Spinal cord (tissue), 10 donors: ENCODE data around the gene LENG8. TPM values are rescaled to one million over a fixed set of nuclear protein-coding genes. Genes with fewer than 3 reads are reported as not detected.
"Not testable (repeated sequence)": the region's sequence is repeated elsewhere in the genome, so short reads cannot be mapped to it uniquely, and the experiment has no call there.

Experiments
- DNase-seq, 6 donors: peaks; one replicate each; pipeline versions ENCODE4 v3.0.0 to v3.0.0-alpha.2; 2013 to 2015; ENCODE audit warnings: low spot score in 6 of 6, low read depth in 4 of 6
- H3K27ac ChIP-seq: one replicate; pipeline ENCODE4 v1.5.1; 2013; ENCODE audit warnings: low read depth, low read length, control low read depth
- H3K27me3 ChIP-seq: one replicate; pipeline ENCODE4 v1.6.1; 2013; ENCODE audit warnings: low read length; ENCODE audit not compliant: control insufficient read depth, insufficient read depth
- H3K36me3 ChIP-seq: one replicate; pipeline ENCODE4 v1.6.1; 2013; ENCODE audit warnings: low read length; ENCODE audit not compliant: control insufficient read depth, insufficient read depth
- H3K4me1 ChIP-seq: one replicate; pipeline ENCODE4 v1.6.1; 2013; ENCODE audit warnings: low read length; ENCODE audit not compliant: control insufficient read depth, insufficient read depth
- H3K4me3 ChIP-seq: one replicate; pipeline ENCODE4 v1.5.1; 2013; ENCODE audit warnings: low read depth, low read length, control low read depth
- H3K9me3 ChIP-seq: one replicate; pipeline ENCODE4 v1.6.1; 2013; ENCODE audit warnings: low read length; ENCODE audit not compliant: control insufficient read depth, insufficient read depth
- WGBS: methylation state at CpG from one replicate; pipeline ENCODE4 v1.1.5; 2013; ENCODE audit warnings: missing lambda C conversion rate; ENCODE audit not compliant: insufficient coverage; 5-methylcytosine and 5-hydroxymethylcytosine counted together
- polyA plus RNA-seq, 2 donors: library from polyadenylated mRNA; unstranded; fragments of 120-200 nt; gene quantifications; one replicate each; pipeline ENCODE4 v1.2.1, GENCODE V29; 2013; ENCODE audit not compliant: insufficient read length in 2 of 2
- small RNA-seq: library from RNA; depleted of rRNA; stranded (forward); fragments of <200 nt; gene quantifications from one replicate; pipeline ENCODE3, GENCODE V24; 2014; ENCODE audit warnings: low replicate concordance
- total RNA-seq, 2 donors: library from RNA; depleted of rRNA in 1 of 2; stranded (reverse); fragments of 120-200 nt in 1 of 2; fragments of >200 nt in 1 of 2; gene quantifications; one replicate each; pipeline versions ENCODE4 v1.2.3 to v1.2.4, GENCODE V29; 2013 to 2014
- donor health status: healthy.

The LENG8 gene
- total and polyA plus RNA-seq, 4 donors, result 25.3 to 269 (median 126) TPM

GRCh38 chr19:54507038-54507717 is 58.2 kb downstream of the LENG8 start:
- 68% methylated on average over 4 of the region's 15 CpGs for WGBS
- not testable (repeated sequence) for DNase-seq

GRCh38 chr19:54507824-54508223 is 58.8 kb downstream of the LENG8 start:
- H3K9me3 ChIP-seq, result no peaks in the 10 kb centered on the region
- H3K27me3 ChIP-seq, result no peaks in the 10 kb centered on the region
- 78% methylated on average over 8 of the region's 12 CpGs for WGBS

More at GRCh38 chr19:54507038-54507717, 58.2 kb downstream of the LENG8 start:
- not testable (repeated sequence) for H3K4me3 ChIP-seq, H3K9me3 ChIP-seq, H3K27ac ChIP-seq, H3K4me1 ChIP-seq, H3K27me3 ChIP-seq, H3K36me3 ChIP-seq

GRCh38 chr19:54508487-54508886 is 59.5 kb downstream of the LENG8 start:
- not testable (repeated sequence) for H3K4me1 ChIP-seq, DNase-seq, H3K36me3 ChIP-seq, H3K4me3 ChIP-seq, H3K27ac ChIP-seq, H3K9me3 ChIP-seq, H3K27me3 ChIP-seq
- WGBS, result 100% methylated on average over 1 of the region's 3 CpGs

More at GRCh38 chr19:54507824-54508223, 58.8 kb downstream of the LENG8 start:
- Histone ChIP-seq H3K4me3 (no peak overlapping the region), H3K4me1 (no peaks in the 10 kb centered on the region), H3K36me3 (no peaks in the 10 kb centered on the region), H3K27ac (no peak overlapping the region)
- DNase-seq, result no peak

- not testable (repeated sequence) for H3K27me3 ChIP-seq, H3K27ac ChIP-seq, H3K9me3 ChIP-seq, H3K4me1 ChIP-seq, H3K4me3 ChIP-seq, H3K36me3 ChIP-seq, DNase-seq
- WGBS, result no CpG with 5 or more reads among the region's 21 CpGs
These were observed 60.4 kb downstream of the LENG8 start for GRCh38 chr19:54509200-54509940.

Small RNA genes lying within 50 kb of the gene (small RNA-seq; reads per million reads assigned to genes)
- gene AC245884.3, result not detected

Other genes starting within 250 kb of the LENG8 start
- 1,000 to 10,000 TPM; 1,598 to 1,602 TPM for gene RPS9, start 248.3 kb upstream of the LENG8 start, total RNA-seq
- gene RPS9, start 248.3 kb upstream of the LENG8 start, polyA plus RNA-seq, result 1,000 to 10,000 TPM; 1,091 to 1,368 TPM
- gene LILRB3, start 226.2 kb upstream of the LENG8 start, total RNA-seq, result 1 to 10 TPM; 1.7 to 5.1 TPM
- gene LILRB3, start 226.2 kb upstream of the LENG8 start, polyA plus RNA-seq, result under 1 TPM; 0.59 to 0.86 TPM
- gene LILRA6, start 206.4 kb upstream of the LENG8 start, total RNA-seq, result under 1 TPM; 0.33 to 0.99 TPM
- under 1 TPM; 0.53 to 0.67 TPM for gene LILRA6, start 206.4 kb upstream of the LENG8 start, polyA plus RNA-seq
- 1 to 10 TPM; 2.4 to 4.0 TPM for gene LILRB5, start 191.9 kb upstream of the LENG8 start, total RNA-seq
- 1 to 10 TPM in 1 of 2 donors, under 1 TPM in 1; 0.84 to 2.5 TPM for gene LILRB5, start 191.9 kb upstream of the LENG8 start, polyA plus RNA-seq
- 1 to 10 TPM in 1 of 2 donors, under 1 TPM in 1; 0.61 to 1.6 TPM for gene LILRB2, start 168.1 kb upstream of the LENG8 start, total RNA-seq
- gene LILRB2, start 168.1 kb upstream of the LENG8 start, polyA plus RNA-seq, result under 1 TPM; 0.43 to 0.54 TPM
- 1 to 10 TPM in 1 of 2 donors, under 1 TPM in 1; 0.50 to 3.2 TPM for gene LILRA5, start 136.0 kb upstream of the LENG8 start, total RNA-seq
- under 1 TPM in 1 of 2 donors, not detected in 1; 0.54 TPM for gene LILRA5, start 136.0 kb upstream of the LENG8 start, polyA plus RNA-seq
- 1 to 10 TPM in 1 of 2 donors, under 1 TPM in 1; 0.50 to 1.4 TPM for gene LILRA4, start 110.0 kb upstream of the LENG8 start, total RNA-seq
- 1 to 10 TPM in 1 of 2 donors, under 1 TPM in 1; 0.38 to 1.7 TPM for gene LILRA4, start 110.0 kb upstream of the LENG8 start, polyA plus RNA-seq
- 10 to 100 TPM in 1 of 2 donors, 1 to 10 TPM in 1; 9.4 to 12.3 TPM for gene LAIR1, start 84.3 kb upstream of the LENG8 start, total RNA-seq
- 1 to 10 TPM; 6.7 to 6.9 TPM for gene LAIR1, start 84.3 kb upstream of the LENG8 start, polyA plus RNA-seq
- gene TTYH1, start 33.7 kb upstream of the LENG8 start, total RNA-seq, result 100 to 1,000 TPM; 170 to 223 TPM
- 1,000 to 10,000 TPM in 1 of 2 donors, 100 to 1,000 TPM in 1; 857 to 1,011 TPM for gene TTYH1, start 33.7 kb upstream of the LENG8 start, polyA plus RNA-seq
- gene LENG9, start 14.6 kb downstream of the LENG8 start, total RNA-seq, result 1 to 10 TPM; 1.2 to 3.2 TPM
- 1 to 10 TPM; 2.5 to 2.8 TPM for gene LENG9, start 14.6 kb downstream of the LENG8 start, polyA plus RNA-seq
- 10 to 100 TPM; 10.9 to 42.5 TPM for gene CDC42EP5, start 24.1 kb downstream of the LENG8 start, total RNA-seq
- gene CDC42EP5, start 24.1 kb downstream of the LENG8 start, polyA plus RNA-seq, result 10 to 100 TPM in 1 of 2 donors, 1 to 10 TPM in 1; 6.5 to 24.1 TPM
- not detected for gene LAIR2, start 53.6 kb downstream of the LENG8 start, total RNA-seq
- gene LAIR2, start 53.6 kb downstream of the LENG8 start, polyA plus RNA-seq, result not detected
- 1 to 10 TPM in 1 of 2 donors, under 1 TPM in 1; 0.99 to 1.3 TPM for gene LILRA2, start 124.6 kb downstream of the LENG8 start, total RNA-seq
- gene LILRA2, start 124.6 kb downstream of the LENG8 start, polyA plus RNA-seq, result 1 to 10 TPM; 1.5 to 1.8 TPM
- gene LILRA1, start 144.4 kb downstream of the LENG8 start, total RNA-seq, result under 1 TPM; 0.83 to 0.99 TPM
- gene LILRA1, start 144.4 kb downstream of the LENG8 start, polyA plus RNA-seq, result 1 to 10 TPM in 1 of 2 donors, under 1 TPM in 1; 0.72 to 1.4 TPM
- 1 to 10 TPM in 1 of 2 donors, under 1 TPM in 1; 0.66 to 1.1 TPM for gene LILRB1, start 181.3 kb downstream of the LENG8 start, total RNA-seq
- gene LILRB1, start 181.3 kb downstream of the LENG8 start, polyA plus RNA-seq, result 1 to 10 TPM; 2.0 to 3.2 TPM
- 1 to 10 TPM; 3.5 to 4.9 TPM for gene LILRB4, start 213.8 kb downstream of the LENG8 start, total RNA-seq
- gene LILRB4, start 213.8 kb downstream of the LENG8 start, polyA plus RNA-seq, result 10 to 100 TPM; 11.8 to 15.5 TPM